HG02840 (cell line): ENCODE measurements around the gene EPN2.

ENCODE experiments used
- ATAC-seq: cut with Tn5 transposase; IDR thresholded peaks from one replicate; pipeline ENCODE4 v1.9.1; 2021; ENCODE audit warnings: mild to moderate bottlenecking, moderate library complexity, moderate number of reproducible peaks; ENCODE audit not compliant: unreplicated experiment, low FRiP score

The EPN2 gene

GRCh38 chr17:19288453-19288852 is 51.3 kb downstream of the EPN2 start:
- no peak for ATAC-seq

DNA sequence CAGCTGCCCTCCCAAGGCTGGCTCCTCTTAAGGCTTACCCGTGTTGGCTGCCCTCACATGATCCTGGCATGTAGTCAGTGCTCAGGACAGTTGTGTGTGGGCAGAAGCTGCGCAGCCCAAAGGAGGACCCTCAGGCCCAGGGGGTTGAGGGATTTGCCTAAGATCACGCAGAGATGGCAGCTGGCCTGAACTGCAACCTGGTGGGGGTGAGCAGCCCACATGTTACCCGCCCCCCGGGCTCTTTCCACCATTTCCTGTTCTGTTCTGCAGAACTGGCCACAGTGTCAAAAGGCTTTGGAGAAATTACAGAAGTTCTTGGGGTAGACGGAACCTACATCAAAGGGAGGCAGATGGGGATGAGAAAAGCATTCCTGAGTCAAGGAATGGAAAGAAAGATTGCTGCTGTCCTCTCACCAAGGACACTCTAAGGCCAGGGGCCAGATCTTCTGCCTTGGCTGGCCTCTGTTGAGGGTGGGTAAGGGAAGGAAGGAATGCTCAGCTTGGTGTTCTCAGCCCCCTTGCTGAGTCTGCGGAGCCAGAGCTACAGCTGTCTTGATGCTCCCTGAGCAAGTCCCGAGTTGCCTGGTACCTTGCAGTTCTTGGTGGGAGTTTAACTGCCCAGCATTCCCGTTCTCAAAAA is 53.0 kb downstream of the EPN2 start:
- no peak for ATAC-seq

- no peak for ATAC-seq
Observed at GRCh38 chr17:19291646-19292376, 54.6 kb downstream of the EPN2 start.

GRCh38 chr17:19292377-19292711 is 55.2 kb downstream of the EPN2 start:
- ATAC-seq, result no peak

DNA sequence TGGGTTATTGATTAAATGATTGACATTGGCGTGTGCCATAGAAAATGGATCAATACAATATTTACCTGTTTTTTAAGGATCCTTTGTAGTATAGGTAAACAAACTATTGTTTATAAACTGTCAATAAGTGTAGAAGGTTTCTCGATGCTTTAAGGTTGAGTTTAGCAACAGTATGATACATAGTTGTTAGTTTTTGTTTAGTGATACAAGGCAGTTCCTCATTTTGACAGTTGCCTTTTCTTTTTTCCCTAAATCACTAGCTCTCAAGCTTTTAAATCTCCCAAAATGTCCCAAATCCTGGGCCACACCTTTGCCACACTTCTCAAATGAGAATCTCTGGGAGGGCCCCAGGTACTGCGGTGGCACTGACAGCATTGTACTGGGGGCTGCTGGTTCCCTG is 57.3 kb downstream of the EPN2 start:
- ATAC-seq, result no peak

DNA sequence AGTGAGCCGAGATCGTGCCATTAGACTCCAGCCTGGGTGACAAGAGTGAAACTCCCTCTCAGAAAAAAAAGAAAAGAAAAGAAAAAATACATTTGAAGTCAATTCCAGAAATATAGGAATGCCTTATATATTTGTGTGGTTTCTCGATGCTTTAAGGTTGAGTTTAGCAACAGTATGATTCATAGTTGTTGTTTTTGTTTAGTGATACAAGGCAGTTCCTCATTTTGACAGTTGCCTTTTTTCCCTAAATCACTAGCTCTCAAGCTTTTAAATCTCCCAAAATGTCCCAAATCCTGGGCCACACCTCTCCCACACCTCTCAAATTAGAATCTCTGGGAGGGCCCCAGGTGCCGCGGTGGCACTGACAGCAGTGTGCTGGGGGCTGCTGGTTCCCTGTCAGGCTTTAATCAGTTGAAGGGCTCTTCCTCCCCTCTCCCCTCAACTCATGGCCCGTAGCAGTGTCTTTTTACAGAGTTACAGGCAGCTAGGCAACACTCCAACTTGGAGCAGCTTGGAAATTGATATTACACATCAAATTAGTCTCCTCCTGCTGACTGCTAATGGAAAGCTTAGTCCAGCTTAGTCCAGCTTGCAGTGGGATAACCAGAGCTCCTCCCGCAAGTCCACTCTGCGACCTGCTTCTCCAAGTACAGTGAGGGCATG is 58.4 kb downstream of the EPN2 start:
- no peak for ATAC-seq

DNA sequence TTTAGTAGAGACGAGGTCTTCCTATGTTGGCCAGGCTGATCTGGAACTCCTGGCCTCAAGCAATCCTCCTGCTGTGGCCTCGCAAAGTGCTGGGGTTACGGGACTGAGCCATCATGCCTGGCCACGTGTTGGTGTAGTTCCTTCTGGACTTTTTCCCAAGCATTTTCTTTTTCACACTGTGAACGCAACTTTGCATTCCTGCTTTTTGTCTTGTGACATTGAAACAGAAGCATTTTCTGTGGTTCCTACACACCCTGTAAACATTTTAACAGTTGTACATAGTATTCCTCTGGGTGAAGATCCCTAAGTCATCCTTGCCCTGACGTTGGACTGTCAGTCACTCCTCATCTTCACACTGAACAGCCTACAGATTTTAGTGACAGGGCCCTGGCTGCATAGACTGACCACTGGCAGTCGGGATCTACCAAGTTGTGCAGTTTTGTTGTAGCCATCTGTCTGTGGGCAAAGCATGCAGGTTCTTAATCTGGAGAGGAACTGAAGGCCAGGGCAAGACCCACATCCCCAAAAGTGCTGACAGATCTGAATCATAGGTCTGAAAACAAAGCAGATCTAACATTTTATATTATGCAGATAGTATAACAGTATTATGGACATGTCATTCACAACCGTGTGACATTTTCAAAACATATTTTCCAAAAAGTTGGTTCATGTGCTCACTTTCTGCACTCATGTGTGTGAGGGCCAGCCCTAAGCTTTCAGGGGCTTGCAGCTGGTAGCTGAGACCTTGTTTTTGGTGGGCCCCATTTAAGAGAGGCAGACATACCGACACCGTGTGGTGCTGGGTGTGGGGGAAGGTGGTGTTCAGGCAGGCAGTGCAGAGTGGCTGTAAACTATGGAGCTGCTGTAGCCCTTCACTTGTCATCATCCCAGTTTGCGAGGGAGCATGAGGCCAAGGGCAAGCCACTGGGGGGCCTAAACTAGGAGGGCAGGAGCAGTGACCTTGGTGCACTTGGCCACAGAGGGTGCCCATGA is 59.9 kb downstream of the EPN2 start:
- ATAC-seq, result no peak

GRCh38 chr17:19298569-19299213 is 61.5 kb downstream of the EPN2 start:
- ATAC-seq, result no peak

DNA sequence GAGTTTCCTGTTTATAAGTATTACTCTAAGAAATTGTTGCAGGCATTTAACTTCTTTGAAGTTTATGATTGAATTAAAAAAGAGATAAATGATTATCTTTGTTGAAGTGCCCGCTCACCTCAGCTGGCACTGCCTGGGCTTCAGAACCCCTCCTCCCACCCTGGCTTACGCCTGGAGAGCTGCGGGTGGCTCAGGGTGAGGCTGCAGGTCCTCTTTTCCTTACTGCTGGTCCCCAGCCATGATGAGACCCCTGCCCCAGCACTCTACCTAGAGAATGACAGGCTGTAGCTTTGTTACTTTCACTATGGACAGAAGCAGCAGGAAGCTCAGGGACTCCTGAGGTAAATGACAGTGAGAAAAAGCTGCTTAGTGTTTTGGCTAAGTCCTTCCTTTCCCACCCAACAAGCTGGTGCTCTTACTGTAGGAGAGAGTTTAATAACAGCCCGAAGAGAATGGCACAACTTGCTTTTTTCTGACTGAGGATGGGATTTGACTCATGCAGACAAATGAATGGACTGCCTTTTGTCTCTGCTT is 62.1 kb downstream of the EPN2 start:
- ATAC-seq, result no peak

- ATAC-seq, result no peak
Observed at GRCh38 chr17:19299866-19300265, 62.7 kb downstream of the EPN2 start.

DNA sequence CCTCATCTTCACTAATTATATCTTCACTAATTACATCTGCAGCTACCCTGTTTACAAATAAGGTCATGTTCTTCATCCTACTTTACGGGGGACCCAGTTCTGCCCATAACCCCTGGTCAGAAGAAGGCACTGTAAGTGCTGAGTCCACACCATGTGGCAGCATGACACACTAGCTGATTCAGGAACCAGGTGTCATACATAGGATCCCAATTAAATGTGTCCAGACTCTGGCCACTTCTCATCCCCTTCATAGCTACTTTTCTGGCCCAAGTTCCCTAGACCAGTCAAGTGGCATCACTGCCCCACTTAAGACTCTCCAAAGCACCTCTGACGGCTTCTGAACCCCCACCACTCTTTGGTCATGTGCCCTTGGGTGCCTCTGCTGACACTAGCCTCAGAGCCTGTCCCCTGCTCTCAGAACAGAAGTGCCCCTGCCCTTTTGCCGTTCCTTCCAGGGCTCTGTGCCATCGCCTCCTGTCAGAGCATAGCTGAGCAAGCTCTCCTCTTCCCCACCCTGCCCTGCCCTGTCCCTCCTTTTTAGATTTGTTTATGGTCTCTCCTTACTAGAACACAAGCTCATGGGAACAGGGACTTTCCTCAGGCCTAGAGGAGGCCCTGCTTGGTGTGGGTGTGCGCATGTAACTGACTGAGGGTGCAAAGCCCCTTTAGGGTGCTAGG is 64.2 kb downstream of the EPN2 start:
- ATAC-seq, result no peak

GRCh38 chr17:19301973-19302372 is 64.8 kb downstream of the EPN2 start:
- ATAC-seq, result no peak

GRCh38 chr17:19302791-19303331 is 65.7 kb downstream of the EPN2 start:
- no peak for ATAC-seq

DNA sequence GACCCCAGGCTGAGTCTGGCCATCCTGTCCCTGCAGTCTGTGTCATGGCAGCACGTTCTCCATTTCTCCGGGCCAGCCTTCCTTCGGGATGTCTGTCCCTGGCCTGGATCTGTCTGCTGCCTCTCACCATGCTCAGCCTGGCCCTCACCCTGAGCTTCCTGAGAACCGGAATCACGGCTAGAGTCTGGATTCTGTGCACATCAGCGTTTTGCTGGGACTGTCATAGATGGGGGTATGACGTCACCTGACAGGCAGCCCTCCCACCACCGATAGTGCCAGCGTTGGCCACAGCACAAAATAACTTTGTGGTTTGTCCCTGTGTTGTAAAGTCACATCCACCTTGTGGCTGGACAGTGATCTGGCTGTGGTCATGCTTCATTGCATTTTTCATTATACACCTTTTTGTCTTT is 66.2 kb downstream of the EPN2 start:
- ATAC-seq, result no peak

- ATAC-seq, result no peak
Observed at GRCh38 chr17:19304209-19304608, 67.0 kb downstream of the EPN2 start.

- no peak for ATAC-seq
Observed at GRCh38 chr17:19304751-19305150, 67.6 kb downstream of the EPN2 start.

GRCh38 chr17:19305256-19305655 is 68.1 kb downstream of the EPN2 start:
- no peak for ATAC-seq

GRCh38 chr17:19305761-19306159 is 68.6 kb downstream of the EPN2 start:
- no peak for ATAC-seq
